ENCODE results near the gene DTHD1. TPM values are rescaled to one million over a fixed set of nuclear protein-coding genes. Genes with fewer than 3 reads are reported as not detected.

DTHD1 gene
- total RNA-seq, 1 experiment from 2014 or later: not detected

DNA sequence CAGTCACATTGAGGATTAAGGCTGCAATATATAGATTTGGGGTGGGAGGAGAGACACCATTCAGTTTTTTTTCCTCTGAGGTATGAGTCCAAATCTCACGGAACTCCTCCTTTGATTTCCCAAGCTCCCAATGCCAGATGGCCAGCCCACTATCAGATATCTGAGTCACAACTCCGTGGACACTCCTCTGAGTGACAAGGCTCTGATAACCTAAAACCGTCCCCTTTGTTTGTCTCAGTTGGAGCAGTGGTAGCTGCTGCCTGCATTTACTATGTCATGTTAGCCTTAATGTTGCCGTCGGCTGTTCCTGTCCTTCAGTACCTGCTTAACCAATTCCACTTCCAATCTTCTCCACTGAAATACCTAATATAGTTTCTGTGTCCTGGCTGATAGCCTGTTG lies 107.3 kb downstream of the DTHD1 start:
- Histone ChIP-seq H3K27me3 (replicated peaks; ENCODE audit: control insufficient read depth, insufficient read depth, low read length) (no peaks in the 10 kb centered on the region), H3K4me3 (ENCODE audit: low read depth, low read length) (no peak overlapping the region), H3K36me3 (ENCODE audit: control insufficient read depth, insufficient read depth, low read length) (no peaks in the 10 kb centered on the region), H3K4me1 (no peaks in the 10 kb centered on the region), H3K9me3 (no peaks in the 10 kb centered on the region)
- no TSS peak for BruUV-seq (replicated peaks)
- CTCF ChIA-PET: no interaction called here
- H3K4me1 Mint-ChIP-seq (ENCODE audit: low read depth, unreplicated experiment): no peaks in the 10 kb centered on the region
- no peak for DNase-seq
- intact Hi-C loops (cut with micrococcal nuclease; ENCODE audit: unreplicated experiment): no loop called here
- POLR2A ChIA-PET: no interaction called here
- TF ChIP-seq, protein P1, sequence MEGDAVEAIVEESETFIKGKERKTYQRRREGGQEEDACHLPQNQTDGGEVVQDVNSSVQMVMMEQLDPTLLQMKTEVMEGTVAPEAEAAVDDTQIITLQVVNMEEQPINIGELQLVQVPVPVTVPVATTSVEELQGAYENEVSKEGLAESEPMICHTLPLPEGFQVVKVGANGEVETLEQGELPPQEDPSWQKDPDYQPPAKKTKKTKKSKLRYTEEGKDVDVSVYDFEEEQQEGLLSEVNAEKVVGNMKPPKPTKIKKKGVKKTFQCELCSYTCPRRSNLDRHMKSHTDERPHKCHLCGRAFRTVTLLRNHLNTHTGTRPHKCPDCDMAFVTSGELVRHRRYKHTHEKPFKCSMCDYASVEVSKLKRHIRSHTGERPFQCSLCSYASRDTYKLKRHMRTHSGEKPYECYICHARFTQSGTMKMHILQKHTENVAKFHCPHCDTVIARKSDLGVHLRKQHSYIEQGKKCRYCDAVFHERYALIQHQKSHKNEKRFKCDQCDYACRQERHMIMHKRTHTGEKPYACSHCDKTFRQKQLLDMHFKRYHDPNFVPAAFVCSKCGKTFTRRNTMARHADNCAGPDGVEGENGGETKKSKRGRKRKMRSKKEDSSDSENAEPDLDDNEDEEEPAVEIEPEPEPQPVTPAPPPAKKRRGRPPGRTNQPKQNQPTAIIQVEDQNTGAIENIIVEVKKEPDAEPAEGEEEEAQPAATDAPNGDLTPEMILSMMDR (IDR thresholded peaks at IDR 0.05; ENCODE audit: insufficient read depth in 1 of 2, low read depth in 1 of 2, low read length in 1 of 2, severe bottlenecking in 1 of 2, unreplicated experiment in 1 of 2): no peak
- no peaks in the 10 kb centered on the region for H3K9me3 Mint-ChIP-seq (ENCODE audit: unreplicated experiment)
- H3K4me3 Mint-ChIP-seq (ENCODE audit: unreplicated experiment): no peak overlapping the region
- no peak overlapping the region for H3K27ac Mint-ChIP-seq (ENCODE audit: unreplicated experiment)
- no peaks in the 10 kb centered on the region for H3K36me3 Mint-ChIP-seq (ENCODE audit: insufficient read depth, unreplicated experiment)
- H3K27me3 Mint-ChIP-seq (ENCODE audit: insufficient read depth, unreplicated experiment): peaks cover 15% of the 10 kb centered on the region

DNA sequence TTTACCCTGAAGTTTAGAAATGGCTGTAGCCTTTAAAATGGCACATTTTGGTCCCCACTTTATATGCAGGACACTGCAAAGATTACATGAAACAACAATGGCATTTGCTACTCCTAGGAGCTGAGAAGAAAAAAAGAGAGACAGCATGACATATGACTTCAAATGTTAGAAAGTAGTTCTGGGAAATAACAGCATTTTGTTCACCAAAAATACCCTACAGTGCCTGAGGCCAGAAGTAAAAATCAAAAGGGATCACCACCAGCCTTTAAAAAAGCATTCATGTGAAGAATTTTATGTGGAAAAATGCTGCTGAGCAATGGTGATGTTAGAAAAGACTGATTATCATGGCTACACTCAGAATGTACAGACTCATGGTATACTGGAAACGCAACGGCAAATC lies 110.0 kb downstream of the DTHD1 start:
- H3K4me1 ChIP-seq: no peaks in the 10 kb centered on the region
- intact Hi-C loops (cut with micrococcal nuclease; ENCODE audit: unreplicated experiment): no loop called here
- Mint-ChIP-seq H3K36me3 (ENCODE audit: insufficient read depth, unreplicated experiment) (no peaks in the 10 kb centered on the region), H3K4me1 (ENCODE audit: low read depth, unreplicated experiment) (no peaks in the 10 kb centered on the region), H3K27ac (ENCODE audit: unreplicated experiment) (no peak overlapping the region), H3K9me3 (ENCODE audit: unreplicated experiment) (no peaks in the 10 kb centered on the region), H3K27me3 (ENCODE audit: insufficient read depth, unreplicated experiment) (peaks cover 12% of the 10 kb centered on the region), H3K4me3 (ENCODE audit: unreplicated experiment) (no peak overlapping the region)
- ChIA-PET CTCF (no interaction called here), POLR2A (no interaction called here)
- H3K36me3 ChIP-seq (ENCODE audit: control insufficient read depth, insufficient read depth, low read length): no peaks in the 10 kb centered on the region
- TF ChIP-seq, protein P1 (IDR thresholded peaks at IDR 0.05; ENCODE audit: insufficient read depth in 1 of 2, low read depth in 1 of 2, low read length in 1 of 2, severe bottlenecking in 1 of 2, unreplicated experiment in 1 of 2): no peak
- no peak for DNase-seq
- no TSS peak for BruUV-seq (replicated peaks)
- H3K9me3 ChIP-seq: no peaks in the 10 kb centered on the region
- H3K4me3 ChIP-seq (ENCODE audit: low read depth, low read length): no peak overlapping the region
- H3K27me3 ChIP-seq (replicated peaks; ENCODE audit: control insufficient read depth, insufficient read depth, low read length): no peaks in the 10 kb centered on the region

DNA sequence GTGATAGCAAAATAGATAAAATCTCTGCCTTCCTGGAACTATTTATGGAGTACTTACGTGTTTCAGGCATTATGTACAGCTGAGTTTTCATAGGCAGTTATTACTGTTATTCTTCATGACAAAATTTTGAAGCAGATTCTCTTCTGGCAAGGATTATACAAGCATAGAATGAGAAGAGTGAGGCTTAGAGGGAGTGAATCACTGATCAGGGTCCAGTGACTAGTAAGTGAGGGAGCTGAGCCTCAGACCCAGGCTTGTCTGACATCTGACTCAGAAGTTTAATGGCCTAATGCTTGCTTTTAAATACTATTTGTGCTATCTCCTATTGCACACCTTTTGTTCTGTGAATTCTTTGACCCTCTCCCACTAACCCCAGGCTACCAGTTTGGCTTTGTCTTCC lies 110.6 kb downstream of the DTHD1 start:
- POLR2A ChIA-PET: no interaction called here
- TF ChIP-seq, protein P1 (IDR thresholded peaks at IDR 0.05; ENCODE audit: insufficient read depth in 1 of 2, low read depth in 1 of 2, low read length in 1 of 2, severe bottlenecking in 1 of 2, unreplicated experiment in 1 of 2): no peak
- no peaks in the 10 kb centered on the region for H3K27me3 ChIP-seq (replicated peaks; ENCODE audit: control insufficient read depth, insufficient read depth, low read length)
- H3K4me3 Mint-ChIP-seq (ENCODE audit: unreplicated experiment): no peak overlapping the region
- intact Hi-C loops (cut with micrococcal nuclease; ENCODE audit: unreplicated experiment): no loop called here
- H3K27me3 Mint-ChIP-seq (ENCODE audit: insufficient read depth, unreplicated experiment): peaks cover 12% of the 10 kb centered on the region
- H3K4me1 Mint-ChIP-seq (ENCODE audit: low read depth, unreplicated experiment): no peaks in the 10 kb centered on the region
- BruUV-seq (replicated peaks): no TSS peak
- CTCF ChIA-PET: no interaction called here
- no peaks in the 10 kb centered on the region for H3K4me1 ChIP-seq
- H3K9me3 ChIP-seq: no peaks in the 10 kb centered on the region
- no peaks in the 10 kb centered on the region for H3K36me3 ChIP-seq (ENCODE audit: control insufficient read depth, insufficient read depth, low read length)
- H3K4me3 ChIP-seq (ENCODE audit: low read depth, low read length): no peak overlapping the region
- H3K36me3 Mint-ChIP-seq (ENCODE audit: insufficient read depth, unreplicated experiment): no peaks in the 10 kb centered on the region
- H3K27ac Mint-ChIP-seq (ENCODE audit: unreplicated experiment): no peak overlapping the region
- no peak for DNase-seq
- no peaks in the 10 kb centered on the region for H3K9me3 Mint-ChIP-seq (ENCODE audit: unreplicated experiment)

Data from Caco-2 (cell line).